ENCODE results near the gene SDK1. TPM values are rescaled to one million over a fixed set of nuclear protein-coding genes. Genes with fewer than 3 reads are reported as not detected.

SDK1 gene
- total and polyA plus RNA-seq, 2 of the 8 experiments (the other 6 are each of a cell fraction or from before 2014, with no cell fraction given), result 3.3 to 7.2 TPM

- Histone ChIP-seq H3K4ac (replicated peaks; ENCODE audit: insufficient read length, low read depth, low read length) (no peak overlapping the region), H2BK15ac (ENCODE audit: low read length) (no peak overlapping the region), H2BK12ac (ENCODE audit: low read depth, low read length) (0 out of 2 replicates have a peak overlapping the region, but pooled peaks have one; percentile 52), H3K4me3 (ENCODE audit: extremely low read depth in 1 of 4, insufficient read depth in 2 of 4, low read depth in 3 of 4, low read length in 4 of 4) (no peak overlapping the region), H4K5ac (ENCODE audit: insufficient read length, low read depth, low read length) (no peak overlapping the region), H3K27me3 (replicated peaks in 1 of 4; ENCODE audit: control insufficient read depth in 3 of 4, extremely low read depth in 1 of 4, insufficient read depth in 3 of 4, low read length in 3 of 4) (no peaks in the 10 kb centered on the region), H3K36me3 (ENCODE audit: control insufficient read depth in 2 of 4, insufficient read depth in 4 of 4, low read length in 3 of 4) (no peaks in the 10 kb centered on the region), H4K91ac (replicated peaks; ENCODE audit: insufficient read length, low read length) (no peak overlapping the region), H3K4me1 (replicated peaks in 1 of 4; ENCODE audit: control insufficient read depth in 3 of 4, insufficient read depth in 4 of 4, low read length in 3 of 4) (peaks cover 0 to 29% (median 10%) of the 10 kb centered on the region in 4 experiments; a peak in 6 of 7 replicates), H3K79me2 (ENCODE audit: control insufficient read depth in 1 of 2, insufficient read depth in 2 of 2, low read length in 2 of 2) (no peaks in the 10 kb centered on the region), H2AK5ac (ENCODE audit: low read depth, low read length) (no peak overlapping the region), H3K23ac (ENCODE audit: insufficient read length) (no peak overlapping the region), H3K56ac (replicated peaks; ENCODE audit: insufficient read length, low read depth, low read length) (no peak overlapping the region), H3K9ac (replicated peaks in 1 of 4; ENCODE audit: extremely low read depth in 1 of 4, low read depth in 3 of 4, low read length in 3 of 4) (no peak overlapping the region), H2BK120ac (replicated peaks; ENCODE audit: low read depth, low read length) (no peak overlapping the region), H3K27ac (ENCODE audit: low read depth, low read length) (no peak overlapping the region), H3K4me2 (ENCODE audit: insufficient read depth in 1 of 2, low read depth in 2 of 2, low read length in 2 of 2) (peak overlapping the region in 1 of 2 experiments; percentile 21; a peak in 1 of 4 replicates), H3K79me1 (ENCODE audit: low read depth, low read length) (no peaks in the 10 kb centered on the region), H2AFZ (ENCODE audit: low read length) (no peak overlapping the region), H4K8ac (ENCODE audit: extremely low read depth, insufficient read depth, low read length) (no peak overlapping the region), H4K20me1 (replicated peaks in 1 of 2; ENCODE audit: control insufficient read depth in 1 of 2, insufficient read depth in 2 of 2, low read length in 2 of 2) (peaks cover 0 to 2% of the 10 kb centered on the region in 2 experiments), H3K18ac (ENCODE audit: extremely low read depth, low read length) (0 out of 2 replicates have a peak overlapping the region, but pooled peaks have one; percentile 2), H2BK20ac (ENCODE audit: low read length) (no peak overlapping the region), H3K23me2 (ENCODE audit: low read depth, low read length) (no peaks in the 10 kb centered on the region), H2BK5ac (ENCODE audit: low read depth, low read length) (no peak overlapping the region), H3K14ac (ENCODE audit: insufficient read length) (no peak overlapping the region), H3K9me3 (ENCODE audit: insufficient read depth in 2 of 2, low read depth in 1 of 2, low read length in 1 of 2) (no peaks in the 10 kb centered on the region)
- FAIRE-seq, result no peak
- WGBS, 2 experiments (ENCODE audit: extremely low coverage in 1 of 2, insufficient coverage in 1 of 2, insufficient read length in 1 of 2, insufficient replicate concordance in 2 of 2, low coverage in 1 of 2, low lambda C conversion rate in 2 of 2, missing lambda C conversion rate in 1 of 2), result 81% methylated on average over 23 of the region's 23 CpGs; no CpG with 5 or more reads in 1 of the 2 experiments
- POLR2A ChIA-PET (ENCODE audit: partially characterized antibody), result interaction anchor here (0.9 to 1.3 kb wide), 3 partner anchors 10 to 94 kb away, joined by 3 read pairs; no protein-coding TSS in a partner anchor
- no peak for DNase-seq (ENCODE audit: low read depth in 1 of 2, low spot score in 2 of 2)
- CTCF ChIA-PET (ENCODE audit: partially characterized antibody), result interaction anchor here (0.6 to 2.6 kb wide), 10 partner anchors 8 to 1685 kb away, joined by 3 to 13 read pairs (median 4); no protein-coding TSS in a partner anchor
- no peak for TF ChIP-seq GABPA (IDR thresholded peaks at IDR 0.05; ENCODE audit: borderline replicate concordance, insufficient read depth, low read length)
- TF ChIP-seq CREB1 (IDR thresholded peaks at IDR 0.05), result no peak
- peak in 1 of 2 experiments; percentile 36; a peak in 2 of 4 replicates for TF ChIP-seq RAD21 (IDR thresholded peaks at IDR 0.05 in 1 of 2, conservative IDR thresholded peaks at IDR 0.05 in 1 of 2; ENCODE audit: low read depth in 2 of 2, low read length in 2 of 2)
- TF ChIP-seq EGR1 (IDR thresholded peaks at IDR 0.05; ENCODE audit: borderline replicate concordance, low read depth, low read length), result no peak
- TF ChIP-seq CBX8 (IDR thresholded peaks at IDR 0.05; ENCODE audit: borderline replicate concordance, low read depth, low read length), result no peak
- no peak for TF ChIP-seq JUND (IDR thresholded peaks at IDR 0.05; ENCODE audit: low read length)
- no peak for TF ChIP-seq BCL11A (IDR thresholded peaks at IDR 0.05; ENCODE audit: low read depth in 2 of 2, low read length in 2 of 2)
- no peak for TF ChIP-seq RBBP5 (IDR thresholded peaks at IDR 0.05; ENCODE audit: borderline replicate concordance, low read depth, low read length)
- TF ChIP-seq, protein P1, sequence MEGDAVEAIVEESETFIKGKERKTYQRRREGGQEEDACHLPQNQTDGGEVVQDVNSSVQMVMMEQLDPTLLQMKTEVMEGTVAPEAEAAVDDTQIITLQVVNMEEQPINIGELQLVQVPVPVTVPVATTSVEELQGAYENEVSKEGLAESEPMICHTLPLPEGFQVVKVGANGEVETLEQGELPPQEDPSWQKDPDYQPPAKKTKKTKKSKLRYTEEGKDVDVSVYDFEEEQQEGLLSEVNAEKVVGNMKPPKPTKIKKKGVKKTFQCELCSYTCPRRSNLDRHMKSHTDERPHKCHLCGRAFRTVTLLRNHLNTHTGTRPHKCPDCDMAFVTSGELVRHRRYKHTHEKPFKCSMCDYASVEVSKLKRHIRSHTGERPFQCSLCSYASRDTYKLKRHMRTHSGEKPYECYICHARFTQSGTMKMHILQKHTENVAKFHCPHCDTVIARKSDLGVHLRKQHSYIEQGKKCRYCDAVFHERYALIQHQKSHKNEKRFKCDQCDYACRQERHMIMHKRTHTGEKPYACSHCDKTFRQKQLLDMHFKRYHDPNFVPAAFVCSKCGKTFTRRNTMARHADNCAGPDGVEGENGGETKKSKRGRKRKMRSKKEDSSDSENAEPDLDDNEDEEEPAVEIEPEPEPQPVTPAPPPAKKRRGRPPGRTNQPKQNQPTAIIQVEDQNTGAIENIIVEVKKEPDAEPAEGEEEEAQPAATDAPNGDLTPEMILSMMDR (IDR thresholded peaks at IDR 0.05; ENCODE audit: control extremely low read depth in 1 of 3, insufficient read depth in 1 of 3, low read depth in 1 of 3, low read length in 3 of 3), result peak in 2 of 3 experiments; percentile 21 to 49; a peak in 2 of 4 replicates
- no peak for TF ChIP-seq BRCA1 (IDR thresholded peaks at IDR 0.05; ENCODE audit: low read depth, low read length)
Observed at GRCh38 chr7:4136501-4137110, 835.6 kb downstream of the SDK1 start.
